ENCODE data around the gene FAM163B.
"Not testable (repeated sequence)": the region's sequence is repeated elsewhere in the genome, so short reads cannot be mapped to it uniquely, and the experiment has no call there.

Gene FAM163B

DNA sequence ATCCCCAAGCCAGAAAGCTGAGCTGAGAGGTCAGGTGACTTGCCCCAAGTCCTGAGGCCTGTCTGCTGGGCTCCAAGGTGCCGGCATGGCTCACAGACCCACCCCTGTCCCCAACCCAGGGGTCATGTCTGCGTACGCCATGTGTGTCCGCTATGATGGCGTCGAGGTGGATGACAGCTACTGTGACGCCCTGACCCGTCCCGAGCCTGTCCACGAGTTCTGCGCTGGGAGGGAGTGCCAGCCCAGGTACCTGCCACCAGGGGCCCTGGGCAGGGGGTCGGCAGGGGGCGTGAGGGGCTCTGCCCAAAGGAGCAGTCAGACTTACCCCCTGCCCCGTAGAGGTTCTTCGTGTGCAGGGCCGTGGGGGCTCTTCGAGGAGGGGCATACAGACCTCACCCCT lies 42.4 kb downstream of the FAM163B start:
- no peak for DNase-seq (ENCODE audit: low spot score)

DNA sequence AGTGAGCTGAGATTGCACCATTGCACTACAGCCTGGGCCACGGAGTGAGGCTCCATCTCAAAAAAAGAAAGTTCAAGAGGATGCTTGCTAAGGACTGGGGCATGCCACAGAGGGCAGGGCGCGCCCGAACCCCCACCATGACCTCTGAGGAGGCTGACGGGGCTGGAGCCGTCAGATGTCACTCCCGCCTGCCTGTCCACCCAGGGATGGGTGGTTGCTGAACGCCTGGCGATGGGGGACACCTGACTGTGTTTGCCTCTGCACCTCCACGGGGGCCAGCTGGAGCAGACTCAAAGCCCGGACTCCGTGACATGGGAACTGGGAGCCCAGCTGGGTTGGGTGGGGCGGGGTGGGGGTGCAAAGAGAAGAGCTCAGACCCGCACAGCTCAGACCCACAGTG lies 42.8 kb downstream of the FAM163B start:
- no peak for DNase-seq (ENCODE audit: low spot score)

DNA sequence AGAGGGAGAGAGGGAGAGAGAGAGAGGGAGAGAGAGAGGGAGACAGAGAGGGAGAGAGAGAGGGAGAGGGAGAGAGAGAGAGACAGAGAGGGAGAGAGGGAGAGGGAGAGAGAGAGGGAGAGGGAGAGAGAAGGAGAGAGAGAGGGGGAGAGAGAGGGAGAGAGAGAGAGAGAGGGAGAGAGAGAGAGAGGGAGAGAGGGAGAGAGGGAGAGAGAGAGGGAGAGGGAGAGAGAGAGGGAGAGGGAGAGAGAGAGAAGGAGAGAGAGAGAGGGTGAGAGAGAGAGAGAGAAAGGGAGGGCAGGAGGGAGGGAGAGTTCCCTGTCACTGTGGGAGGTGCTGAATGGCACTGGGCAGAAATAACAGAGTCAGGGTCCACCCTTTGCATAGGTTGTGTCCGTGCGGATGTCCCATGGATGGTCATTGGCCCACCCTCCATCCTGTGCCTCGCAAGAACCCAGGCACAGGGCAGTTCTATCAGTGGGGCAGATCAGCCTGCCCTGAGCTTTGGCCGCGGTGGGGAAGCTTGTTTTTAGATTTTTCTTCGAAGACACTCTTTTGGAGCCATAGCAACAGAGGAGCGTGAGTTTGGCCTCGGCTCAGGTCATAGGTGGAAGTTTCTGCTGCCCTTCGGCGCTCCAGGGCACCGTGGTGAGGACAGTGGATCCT lies 44.6 kb downstream of the FAM163B start:
- no peak for DNase-seq (ENCODE audit: low spot score)

DNA sequence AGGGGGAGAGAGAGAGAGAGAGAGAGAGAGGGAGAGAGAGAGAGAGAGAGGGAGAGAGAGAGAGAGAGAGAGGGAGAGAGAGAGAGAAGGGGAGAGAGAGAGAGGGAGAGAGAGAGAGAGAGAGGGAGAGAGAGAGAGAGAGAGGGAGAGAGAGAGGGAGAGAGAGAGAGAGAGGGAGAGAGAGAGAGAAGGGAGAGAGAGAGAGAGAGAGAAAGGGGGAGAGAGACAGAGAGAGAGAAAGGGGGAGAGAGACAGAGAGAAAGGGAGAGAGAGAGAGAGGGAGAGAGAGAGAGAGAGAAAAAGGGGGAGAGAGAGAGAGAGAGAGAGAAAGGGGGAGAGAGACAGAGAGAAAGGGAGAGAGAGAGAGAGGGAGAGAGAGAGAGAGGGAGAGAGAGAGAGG lies 45.4 kb downstream of the FAM163B start:
- DNase-seq (ENCODE audit: low spot score), result not testable (repeated sequence)

DNA sequence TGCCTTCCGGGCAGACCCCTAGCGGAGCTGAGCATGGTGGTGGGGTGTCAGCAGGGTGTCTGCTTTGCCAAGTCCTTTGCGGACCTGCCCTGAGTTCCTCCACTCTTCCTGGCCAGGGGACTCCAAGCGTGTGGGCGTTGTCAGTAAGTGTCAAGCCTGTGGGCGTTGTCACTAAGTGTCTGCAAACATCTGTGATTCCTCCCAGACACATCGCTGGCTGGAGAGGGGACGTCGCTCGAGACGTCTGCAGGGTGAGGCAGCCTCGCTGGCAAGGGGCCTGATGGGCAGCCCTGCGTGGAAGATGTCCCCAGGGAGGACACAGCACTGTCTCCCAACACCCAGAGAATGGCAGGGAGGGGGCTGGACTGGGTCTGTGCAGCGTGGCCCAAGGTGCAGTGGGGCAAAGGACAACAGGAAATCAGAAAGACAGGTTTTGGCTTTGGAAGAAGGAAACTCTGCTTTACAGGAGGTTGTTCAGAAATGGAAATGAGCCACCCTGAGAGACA lies 45.8 kb downstream of the FAM163B start:
- no peak for DNase-seq (ENCODE audit: low spot score)

DNA sequence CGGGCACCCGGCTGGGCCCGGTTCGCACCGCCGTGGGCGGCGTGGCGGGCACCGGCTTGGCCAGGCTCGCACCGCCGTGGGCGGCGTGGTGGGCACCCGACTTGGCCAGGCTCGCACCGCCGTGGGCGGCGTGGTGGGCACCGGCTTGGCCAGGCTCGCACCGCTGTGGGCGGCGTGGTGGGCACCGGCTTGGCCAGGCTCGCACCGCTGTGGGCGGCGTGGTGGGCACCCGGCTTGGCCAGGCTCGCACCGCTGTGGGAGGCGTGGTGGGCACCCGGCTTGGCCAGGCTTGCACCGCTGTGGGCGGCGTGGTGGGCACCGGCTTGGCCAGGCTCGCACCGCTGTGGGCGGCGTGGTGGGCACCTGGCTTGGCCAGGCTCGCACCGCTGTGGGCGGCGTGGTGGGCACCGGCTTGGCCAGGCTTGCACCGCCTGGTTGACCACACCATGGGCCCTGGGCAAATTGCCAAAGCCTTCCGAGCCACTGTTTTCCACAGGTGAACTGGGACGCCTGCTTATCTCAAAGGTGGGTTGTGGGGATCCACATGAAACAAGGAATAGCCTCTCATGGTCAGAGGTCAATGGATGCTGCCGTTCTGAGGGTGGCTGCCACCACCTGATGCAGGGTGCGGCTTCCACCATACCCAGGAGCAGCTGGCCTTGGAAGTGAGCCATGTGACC lies 46.4 kb downstream of the FAM163B start:
- no peak for DNase-seq (ENCODE audit: low spot score)

DNA sequence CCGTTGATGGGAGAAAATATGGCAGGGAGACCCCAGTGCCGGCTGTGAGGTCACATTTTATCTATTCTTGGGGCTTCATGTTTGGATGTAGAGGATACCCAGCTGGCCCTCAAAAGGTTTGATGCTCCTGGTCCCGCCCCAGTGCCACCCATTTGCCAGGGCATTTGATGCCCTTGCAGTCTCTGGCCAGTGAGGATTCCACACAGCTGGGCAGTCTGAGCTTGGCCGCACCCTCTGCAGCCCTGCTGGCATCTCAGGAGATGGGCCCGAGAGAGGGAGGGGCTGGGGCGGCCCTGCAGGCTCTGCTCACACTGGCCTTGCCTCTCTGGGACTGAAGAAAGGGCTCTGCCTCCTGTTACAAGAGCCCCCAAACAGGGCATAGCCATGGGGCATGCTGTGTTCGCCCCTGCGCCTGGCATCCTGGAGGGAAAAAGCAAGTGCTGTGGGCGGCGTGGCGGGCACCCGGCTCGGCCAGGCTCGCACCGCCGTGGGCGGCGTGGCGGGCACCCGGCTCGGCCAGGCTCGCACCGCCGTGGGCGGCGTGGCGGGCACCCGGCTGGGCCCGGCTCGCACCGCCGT lies 47.1 kb downstream of the FAM163B start:
- no peak for DNase-seq (ENCODE audit: low spot score)

DNA sequence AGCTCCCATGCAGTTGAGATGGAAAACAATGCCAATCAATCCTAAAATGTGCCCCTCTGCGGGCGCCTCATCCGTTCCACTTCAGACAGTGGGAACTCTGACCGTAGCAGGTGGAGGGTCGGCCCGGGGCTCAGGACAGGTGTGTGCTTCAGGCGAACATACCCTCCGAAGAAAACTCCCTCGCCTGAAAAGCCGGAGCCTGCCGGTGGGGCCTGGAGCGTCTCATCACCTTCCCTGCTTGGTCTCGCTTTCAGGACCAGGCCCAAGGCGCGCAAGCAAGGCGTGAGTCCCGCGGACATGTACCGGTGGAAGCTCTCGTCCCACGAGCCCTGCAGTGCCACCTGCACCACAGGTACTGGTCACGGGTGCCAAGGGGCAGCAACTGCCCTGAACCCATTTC lies 48.2 kb downstream of the FAM163B start:
- DNase-seq (ENCODE audit: low spot score), result no peak

DNA sequence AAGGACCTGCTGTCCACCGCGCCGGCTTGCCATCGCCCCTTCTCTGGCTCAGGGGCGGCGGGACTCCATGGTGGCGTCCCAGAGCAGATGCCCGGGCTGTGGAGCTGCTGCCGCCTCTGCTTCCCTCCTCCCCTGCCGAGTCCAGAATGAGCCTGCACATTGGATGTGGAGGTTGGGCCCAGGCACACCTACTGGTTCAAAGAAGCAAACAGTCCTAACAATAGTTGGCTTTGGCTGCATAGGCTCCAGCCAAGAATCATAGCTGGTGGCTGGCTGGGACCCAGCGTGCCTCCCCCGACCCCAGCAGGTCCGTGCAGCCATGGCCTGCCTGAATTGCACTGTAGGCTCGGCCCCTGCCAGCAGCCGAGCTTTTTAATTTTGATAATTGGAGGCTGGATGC lies 48.9 kb downstream of the FAM163B start:
- DNase-seq (ENCODE audit: low spot score), result no peak

DNA sequence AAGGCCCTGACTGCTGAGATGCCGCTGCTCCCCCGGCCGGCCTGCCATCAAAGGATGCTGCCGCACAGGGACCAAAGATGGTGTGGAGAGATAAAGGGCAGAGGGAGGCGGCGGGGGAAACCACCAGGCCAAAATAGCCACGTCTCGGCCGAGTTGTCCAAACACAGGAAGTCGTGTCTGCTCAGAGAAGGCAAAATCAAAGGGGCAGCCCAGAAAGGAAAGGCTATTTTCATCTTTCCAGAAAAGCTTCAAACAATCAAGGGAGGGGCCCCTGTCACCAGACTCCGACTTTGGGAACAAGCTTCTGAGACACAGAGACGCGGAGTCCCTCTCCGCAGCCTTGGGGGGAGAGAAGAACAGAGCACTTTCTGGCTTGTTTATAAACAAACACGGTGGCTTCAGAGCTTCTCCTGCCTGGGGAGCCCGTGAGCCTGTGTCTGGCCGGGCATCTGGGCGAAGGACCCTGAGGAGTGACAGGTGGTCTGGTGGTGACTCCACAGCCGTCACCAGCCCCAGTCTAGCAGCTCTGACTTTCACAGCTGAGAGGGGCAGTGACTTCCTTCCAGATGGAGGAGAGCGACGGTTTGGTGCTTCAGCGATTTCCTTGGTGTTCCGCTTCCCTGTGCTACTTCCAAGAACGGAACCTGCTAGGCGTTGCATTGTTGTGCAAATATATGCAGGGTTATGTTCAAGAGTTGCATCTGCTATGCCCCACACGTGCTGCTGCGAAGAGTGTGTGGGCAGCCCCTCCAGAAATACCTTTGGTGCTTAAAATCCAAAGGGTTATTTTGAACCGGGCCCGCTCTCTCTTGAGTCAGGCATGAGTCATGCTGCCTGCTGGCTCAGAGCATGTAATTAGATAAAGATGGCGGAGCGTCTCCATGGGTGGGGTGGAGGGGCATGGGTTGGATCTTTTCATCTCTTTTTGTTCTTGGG lies 50.7 kb downstream of the FAM163B start:
- DNase-seq (ENCODE audit: low spot score), result no peak

DNA sequence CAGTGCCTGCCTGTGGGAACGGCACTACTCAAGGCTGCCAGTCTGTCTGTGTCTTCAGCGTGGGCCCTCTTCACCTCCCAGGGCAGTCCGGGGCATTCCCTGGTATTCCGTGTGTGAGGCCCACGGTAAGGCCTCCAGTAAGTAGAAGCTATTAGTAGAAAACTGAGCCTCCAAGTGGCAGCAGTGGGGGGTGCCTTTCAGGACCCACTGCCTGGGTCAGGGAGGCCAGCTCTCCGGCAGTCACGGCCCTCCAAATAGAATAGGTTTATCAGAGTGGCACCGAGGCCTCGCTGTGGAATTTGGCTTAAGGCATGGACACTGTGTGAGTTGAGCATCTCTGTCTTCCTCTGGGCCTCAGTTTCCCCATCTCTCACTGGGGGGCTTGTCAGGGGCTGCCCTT lies 51.6 kb downstream of the FAM163B start:
- DNase-seq (ENCODE audit: low spot score), result no peak

DNA sequence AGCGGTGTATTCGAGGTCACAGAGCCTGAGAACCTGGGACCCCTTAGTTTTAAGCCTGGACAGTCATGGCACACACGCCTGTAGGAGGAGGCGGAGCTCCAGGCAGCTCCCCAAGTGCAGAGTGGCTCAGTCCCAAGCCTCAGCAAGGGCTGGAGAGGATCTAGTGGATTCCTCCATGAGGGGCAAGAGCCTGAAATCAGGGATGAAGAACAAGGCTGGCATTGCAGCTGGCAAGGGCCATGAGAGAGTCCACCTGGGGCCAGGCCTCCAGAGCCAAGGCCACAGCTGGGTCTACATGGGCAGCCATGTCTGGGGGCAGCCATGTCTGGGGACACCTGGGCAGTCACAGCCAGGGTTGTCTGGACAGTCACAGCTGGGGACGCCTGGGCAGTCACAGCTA lies 52.8 kb downstream of the FAM163B start:
- no peak for DNase-seq (ENCODE audit: low spot score)

DNA sequence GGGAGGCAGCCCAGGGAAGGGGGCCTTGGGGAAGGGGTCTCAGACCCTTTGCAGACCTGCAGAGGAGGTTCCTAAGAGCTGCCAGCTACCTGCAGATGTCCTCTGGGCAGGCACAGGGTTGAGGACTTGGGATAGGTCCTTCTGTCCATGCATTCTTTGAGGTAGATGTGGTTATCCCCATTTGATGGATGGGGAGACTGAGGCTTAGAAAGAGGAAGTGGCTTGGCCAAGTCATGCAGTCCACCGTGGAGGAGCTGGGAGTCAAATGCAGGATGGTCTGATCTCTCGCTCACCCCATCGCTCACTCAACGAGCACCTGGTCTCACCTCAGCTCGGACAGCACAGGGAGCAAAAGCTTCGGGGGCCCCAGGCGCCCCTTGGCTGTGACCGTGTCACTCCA lies 54.5 kb downstream of the FAM163B start:
- DNase-seq (ENCODE audit: low spot score), result no peak

DNA sequence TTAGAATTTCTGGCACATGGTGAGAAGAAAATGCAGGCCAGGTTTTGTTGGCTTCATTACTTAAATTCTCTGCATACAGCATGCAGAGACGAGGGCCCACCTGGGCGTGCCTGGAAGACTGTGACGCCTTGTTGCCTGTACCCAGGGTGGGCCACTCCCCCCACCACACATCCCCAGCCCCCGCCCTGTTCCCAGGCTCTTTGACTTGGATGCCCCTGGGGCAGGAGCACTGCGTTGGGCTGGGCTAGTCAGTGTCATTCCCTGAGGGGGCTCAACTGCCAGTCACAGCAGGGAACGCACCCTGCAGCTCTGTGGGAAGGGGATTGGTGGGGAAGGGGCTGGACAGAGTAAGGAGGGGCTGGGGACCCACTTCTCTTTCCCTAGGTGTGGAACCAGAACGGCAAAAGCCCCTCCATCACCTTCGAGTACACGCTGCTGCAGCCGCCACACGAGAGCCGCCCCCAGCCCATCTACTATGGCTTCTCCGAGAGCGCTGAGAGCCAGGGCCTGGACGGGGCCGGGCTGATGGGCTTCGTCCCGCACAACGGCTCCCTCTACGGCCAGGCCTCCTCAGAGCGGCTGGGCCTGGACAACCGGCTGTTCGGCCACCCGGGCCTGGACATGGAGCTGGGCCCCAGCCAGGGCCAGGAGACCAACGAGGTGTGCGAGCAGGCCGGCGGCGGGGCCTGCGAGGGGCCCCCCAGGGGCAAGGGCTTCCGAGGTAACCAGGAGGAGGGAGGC lies 55.0 kb downstream of the FAM163B start:
- no peak for DNase-seq (ENCODE audit: low spot score)

DNA sequence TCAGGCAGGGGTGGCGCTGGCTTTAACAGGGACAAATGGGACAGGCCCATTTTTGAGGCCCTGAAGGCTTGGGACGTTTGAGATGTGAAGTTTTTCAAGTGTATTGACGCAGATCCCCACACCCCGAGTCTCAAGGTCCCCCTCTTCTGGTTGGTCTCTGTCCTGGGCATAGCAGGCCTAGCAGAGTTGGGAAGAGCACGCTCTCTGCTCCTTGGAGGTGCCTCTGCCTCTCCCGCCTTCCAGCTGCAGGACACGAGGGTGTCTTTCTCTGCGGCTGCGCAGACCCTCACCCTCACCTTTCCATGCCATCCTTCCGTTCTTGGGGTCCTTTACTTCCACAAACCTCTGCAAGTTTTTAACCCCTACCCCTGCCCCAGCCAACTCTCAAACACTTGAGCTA lies 56.1 kb downstream of the FAM163B start:
- DNase-seq (ENCODE audit: low spot score), result no peak

DNA sequence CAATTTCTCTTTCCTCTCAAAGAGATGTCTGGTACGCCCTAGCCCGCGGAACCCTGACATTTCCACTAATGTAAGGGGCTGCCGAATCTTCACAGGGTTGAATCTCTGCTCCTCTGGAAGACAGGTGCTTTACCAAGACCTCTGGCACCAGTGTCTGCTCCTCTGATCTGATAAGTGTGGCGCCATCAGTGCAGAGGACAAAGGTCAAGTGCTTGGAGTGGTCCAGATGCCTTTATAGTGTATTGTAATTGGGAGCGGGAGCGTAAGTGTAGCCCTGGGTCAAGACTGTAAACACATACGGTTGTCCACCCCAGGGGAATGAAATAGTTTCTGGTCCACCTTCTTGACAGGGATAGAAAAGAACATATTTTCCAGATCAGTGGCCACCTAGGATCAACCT lies 57.0 kb downstream of the FAM163B start:
- no peak for DNase-seq (ENCODE audit: low spot score)

DNA sequence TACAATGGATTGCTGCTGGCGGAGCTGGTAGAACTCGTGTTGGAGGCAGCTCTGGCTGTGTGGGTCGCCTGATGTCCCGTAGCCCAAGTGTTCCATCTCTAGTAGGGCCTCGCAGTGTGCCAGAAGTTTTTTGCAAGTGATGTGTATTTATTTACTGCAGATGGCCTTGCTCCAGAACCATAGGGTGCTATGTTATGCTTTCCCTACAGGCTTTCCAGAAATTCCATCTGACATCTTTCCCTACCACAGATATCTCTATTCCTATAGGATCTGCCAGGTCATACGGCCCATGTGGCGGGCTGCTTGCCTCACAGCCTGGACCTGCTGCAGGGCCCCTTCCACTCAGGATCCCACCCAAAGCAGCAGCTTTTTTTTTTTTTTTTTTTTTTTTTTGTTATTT lies 57.7 kb downstream of the FAM163B start:
- DNase-seq (ENCODE audit: low spot score), result no peak

DNA sequence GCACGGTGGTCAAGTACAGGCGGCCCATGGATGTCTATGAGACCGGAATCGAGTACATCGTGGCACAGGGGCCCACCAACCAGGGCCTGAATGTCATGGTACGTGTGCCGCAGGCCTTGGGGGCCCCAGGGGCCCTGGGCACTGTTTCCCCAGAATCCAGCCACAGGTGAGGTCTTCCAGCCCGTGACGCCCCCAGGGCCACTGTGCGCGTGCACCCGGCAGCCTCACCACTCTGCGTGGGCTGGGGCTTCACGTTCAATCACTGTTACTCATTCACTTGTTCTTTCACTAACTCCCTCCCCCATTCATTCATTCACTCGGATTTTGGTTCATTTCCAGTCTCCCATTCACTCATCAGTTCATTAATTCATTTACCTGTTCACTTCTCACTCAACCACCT lies 62.1 kb downstream of the FAM163B start:
- no peak for DNase-seq (ENCODE audit: low spot score)

DNA sequence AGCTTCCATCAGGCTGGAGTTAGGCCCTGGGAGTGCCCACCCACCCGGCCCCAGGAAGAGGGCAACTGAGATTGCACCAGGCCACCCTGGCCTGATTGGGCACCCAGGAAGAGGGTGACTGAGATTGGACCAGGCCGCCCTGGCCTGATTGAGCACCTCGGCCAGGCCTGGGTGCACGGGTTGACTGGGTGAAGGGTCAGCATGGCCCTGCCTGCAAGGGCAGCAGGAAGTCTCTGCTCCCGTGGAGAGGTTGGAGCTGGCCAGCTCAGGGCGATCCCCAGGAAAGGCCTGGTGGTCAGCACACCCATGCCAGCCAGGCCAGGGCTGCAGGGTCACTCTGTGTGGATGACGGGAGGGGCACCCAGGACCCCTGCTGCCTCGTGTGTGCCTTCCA lies 62.9 kb downstream of the FAM163B start:
- DNase-seq (ENCODE audit: low spot score), result no peak

DNA sequence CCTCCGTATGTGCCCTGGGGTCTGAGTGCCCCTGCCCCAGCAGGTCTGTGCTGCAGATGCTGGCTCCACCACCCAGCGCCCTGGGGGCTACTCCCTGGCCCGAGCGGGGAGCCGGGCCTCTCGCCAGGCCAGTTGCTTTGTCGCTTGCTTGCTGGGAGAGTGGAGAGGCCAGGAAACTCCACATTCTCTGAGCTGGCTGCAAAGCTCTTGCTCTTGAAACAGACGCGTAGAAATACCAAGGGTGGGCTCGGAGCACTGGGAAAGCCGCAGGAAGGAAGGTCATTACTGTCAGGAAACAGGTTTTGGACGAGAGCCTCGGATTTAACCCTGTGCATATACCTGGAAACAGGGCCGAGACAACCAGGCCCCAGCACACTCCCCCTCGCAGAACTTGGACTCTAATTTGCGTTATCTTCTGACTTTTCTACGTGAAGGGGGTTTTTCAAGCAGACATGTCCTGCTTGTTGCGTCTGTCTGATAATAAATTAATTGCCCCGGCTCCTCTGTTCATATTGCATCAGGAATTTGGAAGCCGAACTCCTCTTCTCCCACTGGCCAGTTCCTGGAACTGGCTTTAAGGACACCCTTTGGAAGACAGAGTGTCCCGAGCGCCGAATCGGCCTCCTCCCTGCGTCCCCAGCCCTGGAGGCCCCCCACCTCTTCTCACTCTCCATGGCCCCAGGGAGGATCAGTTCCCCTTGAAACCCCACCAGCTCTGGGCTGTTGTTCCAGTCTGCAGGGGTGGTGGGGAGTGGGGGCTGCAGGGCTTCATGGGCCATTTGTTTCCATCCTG lies 63.5 kb downstream of the FAM163B start:
- no peak for DNase-seq (ENCODE audit: low spot score)

Measured in CD4-positive, alpha-beta T cell treated with Interleukin-6 at 100 ng/mL for 8 hours (primary cell).